CD14-positive monocyte (primary cell): Measurements from ENCODE around the gene TUBA1A. TPM values are rescaled to one million over a fixed set of nuclear protein-coding genes. Genes with fewer than 3 reads are reported as not detected.

Experiments
- DNase-seq, 3 donors: peaks; one replicate each; pipeline ENCODE4 v3.0.0-alpha.2; 2011 to 2022
- H2AFZ ChIP-seq: 2 replicates; pipeline ENCODE4 v1.6.0; 2012; ENCODE audit warnings: mild to moderate bottlenecking, low read depth, low read length, inconsistent platforms; ENCODE audit not compliant: insufficient read depth, poor library complexity, severe bottlenecking
- H3K27ac ChIP-seq, 2 donors: 1 replicate in 1 of 2; 2 replicates in 1 of 2; pipeline ENCODE4 v1.5.1; 2012 to 2013; ENCODE audit warnings: low read length in 2 of 2, control low read depth in 1 of 2, inconsistent platforms in 1 of 2, low read depth in 1 of 2, mild to moderate bottlenecking in 1 of 2
- H3K27me3 ChIP-seq, 2 donors: one replicate each; pipeline versions ENCODE4 v1.6.0 to v1.6.1; 2011 to 2013; ENCODE audit warnings: low read length in 2 of 2; ENCODE audit not compliant: control insufficient read depth in 2 of 2, insufficient read depth in 2 of 2
- H3K36me3 ChIP-seq, 2 donors: replicated peaks in 1 of 2; 1 replicate in 1 of 2; 2 replicates in 1 of 2; pipeline versions ENCODE4 v1.5.1 to v1.6.1; 2012 to 2013; ENCODE audit warnings: low read length in 2 of 2, control low read depth in 1 of 2, inconsistent platforms in 1 of 2, mild to moderate bottlenecking in 1 of 2; ENCODE audit not compliant: insufficient read depth in 2 of 2, control insufficient read depth in 1 of 2
- H3K4me1 ChIP-seq, 2 donors: 1 replicate in 1 of 2; 2 replicates in 1 of 2; pipeline versions ENCODE4 v1.5.1 to v1.6.1; 2012 to 2013; ENCODE audit warnings: low read length in 2 of 2, control low read depth in 1 of 2, inconsistent platforms in 1 of 2, mild to moderate bottlenecking in 1 of 2, moderate library complexity in 1 of 2; ENCODE audit not compliant: insufficient read depth in 2 of 2, control insufficient read depth in 1 of 2
- H3K4me2 ChIP-seq: replicated peaks from 2 replicates; pipeline ENCODE3; 2012; ENCODE audit warnings: low read length, moderate library complexity, mild to moderate bottlenecking; ENCODE audit not compliant: poor library complexity, severe bottlenecking; ENCODE audit errors: extremely low read depth
- H3K4me3 ChIP-seq, 3 experiments: fragments of 200-600 bp in 1 of 3; sonication (generic) in 1 of 3; replicated peaks in 1 of 3; 1 replicate in 2 of 3; 2 replicates in 1 of 3; pipeline ENCODE4 v1.5.1; 2011 to 2013; ENCODE audit warnings: low read length in 3 of 3, mild to moderate bottlenecking in 3 of 3, control low read depth in 2 of 3, low read depth in 2 of 3, inconsistent platforms in 1 of 3, moderate library complexity in 1 of 3
- H3K79me2 ChIP-seq: 2 replicates; pipeline ENCODE4 v1.6.0; 2012; ENCODE audit warnings: mild to moderate bottlenecking, control low read depth, inconsistent platforms, low read length, moderate library complexity; ENCODE audit not compliant: insufficient read depth
- H3K9ac ChIP-seq: 2 replicates; pipeline ENCODE4 v1.6.0; 2017; ENCODE audit warnings: low read length, mild to moderate bottlenecking; ENCODE audit not compliant: insufficient read depth, poor library complexity, severe bottlenecking
- H3K9me3 ChIP-seq, 2 donors: replicated peaks in 1 of 2; 1 replicate in 1 of 2; 2 replicates in 1 of 2; pipeline versions ENCODE4 v1.5.1 to v1.6.1; 2012 to 2013; ENCODE audit warnings: low read length in 2 of 2, control low read depth in 1 of 2; ENCODE audit not compliant: control insufficient read depth in 1 of 2, insufficient read depth in 1 of 2
- H4K20me1 ChIP-seq: 2 replicates; pipeline ENCODE4 v1.6.0; 2012; ENCODE audit warnings: mild to moderate bottlenecking, low read length, control low read depth, moderate library complexity; ENCODE audit not compliant: insufficient read depth
- H3K27ac Mint-ChIP-seq, 7 donors: one replicate each; pipeline ENCODE4 v1.8.0; 2020; ENCODE audit warnings: mild to moderate bottlenecking in 7 of 7, mixed read lengths in 7 of 7, moderate library complexity in 6 of 7, inconsistent platforms in 2 of 7
- H3K27me3 Mint-ChIP-seq, 3 donors: one replicate each; pipeline ENCODE4 v1.8.0; 2021 to 2022; ENCODE audit warnings: low read depth in 3 of 3, mild to moderate bottlenecking in 3 of 3, mixed read lengths in 3 of 3, moderate library complexity in 3 of 3, inconsistent platforms in 1 of 3
- H3K36me3 Mint-ChIP-seq, 2 donors: one replicate each; pipeline ENCODE4 v1.8.0; 2020; ENCODE audit warnings: mixed read lengths in 2 of 2, inconsistent platforms in 1 of 2, mild to moderate bottlenecking in 1 of 2
- H3K4me1 Mint-ChIP-seq: one replicate; pipeline ENCODE4 v1.8.0; 2020; ENCODE audit warnings: mild to moderate bottlenecking, mixed read lengths
- H3K4me3 Mint-ChIP-seq, 2 donors: one replicate each; pipeline ENCODE4 v1.8.0; 2020; ENCODE audit warnings: mild to moderate bottlenecking in 2 of 2, mixed read lengths in 2 of 2, moderate library complexity in 1 of 2
- H3K9me3 Mint-ChIP-seq, 7 donors: one replicate each; pipeline ENCODE4 v1.8.0; 2020 to 2022; ENCODE audit warnings: mixed read lengths in 7 of 7, mild to moderate bottlenecking in 6 of 7, moderate library complexity in 6 of 7, inconsistent platforms in 2 of 7
- WGBS: methylation state at CpG from one replicate; pipeline ENCODE4 v1.1.5; 2013; ENCODE audit warnings: missing lambda C conversion rate; ENCODE audit not compliant: insufficient coverage; 5-methylcytosine and 5-hydroxymethylcytosine counted together
- intact Hi-C, 2 donors: fragments of 100-400 bp; cut with micrococcal nuclease; formaldehyde crosslinking; loops; one replicate each; pipeline versions ENCODE4 v1.15.0 to v1.15.1; 2023
- polyA plus RNA-seq, 3 donors: library from polyadenylated mRNA; depleted of rRNA in 1 of 3; unstranded in 2 of 3; stranded (reverse) in 1 of 3; fragments of 300-500 nt in 2 of 3; fragments of >200 nt in 1 of 3; fragmentation: Illumina TruSeq in 2 of 3; gene quantifications; 1 replicate in 2 of 3; 2 replicates in 1 of 3; pipeline ENCODE4 v1.2.3, GENCODE V29; 2012 to 2021
- TF ChIP-seq, protein P1 (sequence below): fragments of 200-600 bp; IDR thresholded peaks from one replicate; pipeline ENCODE4 v1.8.0; 2022; ENCODE audit warnings: antibody characterized with exemption, mild to moderate bottlenecking

Gene TUBA1A
- polyA plus RNA-seq, 3 donors, result 859 to 1,779 (median 946) TPM

DNA sequence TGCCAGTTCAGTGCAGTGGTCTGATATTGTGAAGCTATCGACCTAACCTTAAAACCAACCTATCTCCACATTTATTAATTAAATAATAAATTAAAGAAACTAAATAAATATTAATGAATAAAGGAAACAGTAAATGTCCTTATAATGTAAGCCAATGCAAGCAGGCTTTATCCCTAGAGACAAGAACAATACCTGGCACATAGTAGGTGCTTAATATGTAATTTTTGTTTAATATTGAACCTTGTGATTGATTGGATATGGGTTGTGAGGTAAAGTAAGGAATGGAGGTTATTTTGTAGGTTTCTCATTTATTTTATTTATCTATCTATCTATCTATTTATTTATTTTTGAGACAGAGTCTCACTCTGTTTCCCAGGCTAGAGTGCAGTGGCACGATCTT, 49.9 kb downstream of the TUBA1A start:
- no peak overlapping the region for H3K9ac ChIP-seq
- 100% methylated on average over 1 of the region's 2 CpGs for WGBS
- H3K9me3 ChIP-seq, result no peaks in the 10 kb centered on the region
- H3K36me3 ChIP-seq, result no peaks in the 10 kb centered on the region
- H3K27ac ChIP-seq, result no peak overlapping the region
- H3K27me3 ChIP-seq, result no peaks in the 10 kb centered on the region
- H3K79me2 ChIP-seq, result no peaks in the 10 kb centered on the region
- Mint-ChIP-seq H3K4me3 (no peak overlapping the region), H3K9me3 (no peaks in the 10 kb centered on the region), H3K36me3 (peaks cover 6 to 26% of the 10 kb centered on the region in 2 donors), H3K4me1 (peaks cover under 1% of the 10 kb centered on the region), H3K27me3 (no peaks in the 10 kb centered on the region), H3K27ac (no peak overlapping the region)
- intact Hi-C loops, result loop anchor here in 1 of 2 donors (10.0 kb wide), 1 partner anchor 96 kb away; no protein-coding TSS in a partner anchor
- no peak overlapping the region for H3K4me2 ChIP-seq
- H3K4me1 ChIP-seq, result no peaks in the 10 kb centered on the region
- H3K4me3 ChIP-seq, result no peak overlapping the region
- TF ChIP-seq, protein P1, sequence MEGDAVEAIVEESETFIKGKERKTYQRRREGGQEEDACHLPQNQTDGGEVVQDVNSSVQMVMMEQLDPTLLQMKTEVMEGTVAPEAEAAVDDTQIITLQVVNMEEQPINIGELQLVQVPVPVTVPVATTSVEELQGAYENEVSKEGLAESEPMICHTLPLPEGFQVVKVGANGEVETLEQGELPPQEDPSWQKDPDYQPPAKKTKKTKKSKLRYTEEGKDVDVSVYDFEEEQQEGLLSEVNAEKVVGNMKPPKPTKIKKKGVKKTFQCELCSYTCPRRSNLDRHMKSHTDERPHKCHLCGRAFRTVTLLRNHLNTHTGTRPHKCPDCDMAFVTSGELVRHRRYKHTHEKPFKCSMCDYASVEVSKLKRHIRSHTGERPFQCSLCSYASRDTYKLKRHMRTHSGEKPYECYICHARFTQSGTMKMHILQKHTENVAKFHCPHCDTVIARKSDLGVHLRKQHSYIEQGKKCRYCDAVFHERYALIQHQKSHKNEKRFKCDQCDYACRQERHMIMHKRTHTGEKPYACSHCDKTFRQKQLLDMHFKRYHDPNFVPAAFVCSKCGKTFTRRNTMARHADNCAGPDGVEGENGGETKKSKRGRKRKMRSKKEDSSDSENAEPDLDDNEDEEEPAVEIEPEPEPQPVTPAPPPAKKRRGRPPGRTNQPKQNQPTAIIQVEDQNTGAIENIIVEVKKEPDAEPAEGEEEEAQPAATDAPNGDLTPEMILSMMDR, result no peak
- H4K20me1 ChIP-seq, result no peaks in the 10 kb centered on the region
- H2AFZ ChIP-seq, result no peak overlapping the region
- no peak for DNase-seq

DNA sequence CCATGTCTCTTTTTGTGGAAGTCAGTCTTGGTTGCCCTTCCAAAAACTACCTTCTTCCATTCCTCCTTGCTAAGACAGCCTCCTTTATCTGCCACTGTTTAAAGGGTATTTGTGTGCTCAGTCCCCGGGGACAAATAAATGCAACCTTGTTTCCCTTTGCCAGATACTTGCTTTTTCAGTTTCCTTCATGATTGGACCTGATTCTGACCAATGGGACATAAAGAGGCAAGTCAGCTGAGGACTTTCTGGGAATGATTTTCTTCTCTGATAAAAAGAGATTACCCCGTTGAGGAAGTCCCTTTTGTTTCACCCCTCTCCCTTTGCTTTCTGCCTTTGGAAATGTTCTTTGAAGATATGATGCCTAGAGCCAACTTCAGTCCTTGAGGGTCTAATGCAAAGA, 50.3 kb downstream of the TUBA1A start:
- no peaks in the 10 kb centered on the region for H3K9me3 Mint-ChIP-seq
- H3K9me3 ChIP-seq, result no peaks in the 10 kb centered on the region
- WGBS, result 80% methylated on average over 1 of the region's 2 CpGs

More for the DNA sequence above, 50.3 kb downstream of the TUBA1A start:
- H3K79me2 ChIP-seq, result no peaks in the 10 kb centered on the region
- Mint-ChIP-seq H3K4me3 (no peak overlapping the region), H3K36me3 (peaks cover 6 to 26% of the 10 kb centered on the region in 2 donors), H3K4me1 (peaks cover 5% of the 10 kb centered on the region), H3K27me3 (no peaks in the 10 kb centered on the region), H3K27ac (no peak overlapping the region)
- TF ChIP-seq, protein P1, result no peak
- no peak overlapping the region for H2AFZ ChIP-seq
- intact Hi-C loops, result loop anchor here in 1 of 2 donors (10.0 kb wide), 1 partner anchor 96 kb away; no protein-coding TSS in a partner anchor
- H3K27me3 ChIP-seq, result no peaks in the 10 kb centered on the region
- no peak for DNase-seq
- H3K36me3 ChIP-seq, result no peaks in the 10 kb centered on the region
- no peak overlapping the region for H3K4me3 ChIP-seq
- no peak overlapping the region for H3K9ac ChIP-seq
- H3K4me2 ChIP-seq, result no peak overlapping the region
- peaks cover 0 to 2% of the 10 kb centered on the region in 2 donors for H3K4me1 ChIP-seq
- H4K20me1 ChIP-seq, result no peaks in the 10 kb centered on the region
- H3K27ac ChIP-seq, result no peak overlapping the region
